Mesothelial cell of epicardium (in vitro differentiated cells): ENCODE results near the gene CD8B2. TPM values are rescaled to one million over a fixed set of nuclear protein-coding genes. Genes with fewer than 3 reads are reported as not detected.
"Not testable (repeated sequence)": the region's sequence is repeated elsewhere in the genome, so short reads cannot be mapped to it uniquely, and the experiment has no call there.

Experiments
- DNase-seq, 2 experiments: peaks; one replicate each; pipeline ENCODE4 v3.0.0; 2021; ENCODE audit warnings: low spot score in 2 of 2; ENCODE audit not compliant: unreplicated experiment in 2 of 2
- H3K27ac Mint-ChIP-seq: 2 replicates; pipeline ENCODE4 v1.8.0; 2021; ENCODE audit warnings: mixed read lengths
- H3K27me3 Mint-ChIP-seq: 2 replicates; pipeline ENCODE4 v1.8.0; 2021; ENCODE audit warnings: low read depth, mixed read lengths
- H3K36me3 Mint-ChIP-seq: 2 replicates; pipeline ENCODE4 v1.8.0; 2021; ENCODE audit warnings: mixed read lengths
- H3K4me1 Mint-ChIP-seq: 2 replicates; pipeline ENCODE4 v1.8.0; 2021; ENCODE audit warnings: mixed read lengths
- H3K4me3 Mint-ChIP-seq: 2 replicates; pipeline ENCODE4 v1.8.0; 2021; ENCODE audit warnings: mild to moderate bottlenecking, moderate library complexity, mixed read lengths
- H3K9me3 Mint-ChIP-seq: 2 replicates; pipeline ENCODE4 v1.8.0; 2021; ENCODE audit warnings: mixed read lengths
- CTCF ChIP-seq: fragments of 200-600 bp; sonication (generic); IDR thresholded peaks from one replicate; pipeline ENCODE4 v1.5.0; 2021; ENCODE audit warnings: antibody characterized with exemption; ENCODE audit not compliant: unreplicated experiment
- total RNA-seq: library from RNA; stranded (reverse); gene quantifications from 3 replicates; pipeline ENCODE4 v1.2.1, GENCODE V29; 2021

CD8B2 gene
- total RNA-seq, 1 donor from 2014 or later: not detected

- TF ChIP-seq CTCF: no peak
- Mint-ChIP-seq H3K9me3 (peaks cover 5% of the 10 kb centered on the region), H3K36me3 (no peaks in the 10 kb centered on the region), H3K27ac (peak overlapping the region; percentile 91), H3K4me3 (no peak overlapping the region), H3K27me3 (no peaks in the 10 kb centered on the region), H3K4me1 (peaks cover 41% of the 10 kb centered on the region)
- DNase-seq: no peak
Measured at GRCh38 chr2:106562268-106563186, 75.4 kb downstream of the CD8B2 start.

- Mint-ChIP-seq H3K4me3 (no peak overlapping the region), H3K9me3 (peaks cover 5% of the 10 kb centered on the region), H3K4me1 (peaks cover 41% of the 10 kb centered on the region), H3K27ac (peak overlapping the region; percentile 91), H3K36me3 (no peaks in the 10 kb centered on the region), H3K27me3 (no peaks in the 10 kb centered on the region)
- TF ChIP-seq CTCF: no peak
- DNase-seq: no peak
Measured at GRCh38 chr2:106563195-106563594, 76.0 kb downstream of the CD8B2 start.

- H3K4me1 Mint-ChIP-seq: peaks cover 41% of the 10 kb centered on the region
- H3K4me3 Mint-ChIP-seq: no peak overlapping the region
- no peaks in the 10 kb centered on the region for H3K9me3 Mint-ChIP-seq
- no peak for DNase-seq
- no peak for TF ChIP-seq CTCF
- peak overlapping the region; percentile 40 for H3K27ac Mint-ChIP-seq
- no peaks in the 10 kb centered on the region for H3K27me3 Mint-ChIP-seq
- H3K36me3 Mint-ChIP-seq: no peaks in the 10 kb centered on the region
Measured at GRCh38 chr2:106565599-106565998, 78.4 kb downstream of the CD8B2 start.

GRCh38 chr2:106566050-106566449, 78.9 kb downstream of the CD8B2 start:
- Mint-ChIP-seq H3K27ac (peak overlapping the region; percentile 25), H3K9me3 (no peaks in the 10 kb centered on the region), H3K4me1 (peaks cover 41% of the 10 kb centered on the region), H3K36me3 (no peaks in the 10 kb centered on the region), H3K4me3 (no peak overlapping the region), H3K27me3 (peaks cover under 1% of the 10 kb centered on the region)
- no peak for TF ChIP-seq CTCF
- no peak for DNase-seq

- H3K4me3 Mint-ChIP-seq, DNase-seq, H3K9me3 Mint-ChIP-seq, H3K27me3 Mint-ChIP-seq, H3K36me3 Mint-ChIP-seq: not testable (repeated sequence)
- peak overlapping the region; percentile 25 for H3K27ac Mint-ChIP-seq
- peaks cover 41% of the 10 kb centered on the region for H3K4me1 Mint-ChIP-seq
Measured at GRCh38 chr2:106566484-106566883, 79.3 kb downstream of the CD8B2 start.

GRCh38 chr2:106570316-106570715, 83.2 kb downstream of the CD8B2 start:
- DNase-seq: no peak
- H3K36me3 Mint-ChIP-seq: no peaks in the 10 kb centered on the region
- no peak overlapping the region for H3K27ac Mint-ChIP-seq
- H3K9me3 Mint-ChIP-seq: no peaks in the 10 kb centered on the region
- TF ChIP-seq CTCF: no peak
- H3K27me3 Mint-ChIP-seq: peaks cover 3% of the 10 kb centered on the region
- H3K4me1 Mint-ChIP-seq: peaks cover 14% of the 10 kb centered on the region
- no peak overlapping the region for H3K4me3 Mint-ChIP-seq
